ENCODE results near the gene ASPN.

The ASPN gene

GRCh38 chr9:92468206-92468605 lies 14.1 kb downstream of the ASPN start:
- no peak for DNase-seq (ENCODE audit: low read depth)

GRCh38 chr9:92467511-92467910 lies 14.8 kb downstream of the ASPN start:
- no peak for DNase-seq (ENCODE audit: low read depth)

GRCh38 chr9:92467041-92467440 lies 15.3 kb downstream of the ASPN start:
- DNase-seq (ENCODE audit: low read depth) = no peak

GRCh38 chr9:92463984-92464383 lies 18.3 kb downstream of the ASPN start:
- DNase-seq (ENCODE audit: low read depth) = no peak

GRCh38 chr9:92463387-92463786 lies 18.9 kb downstream of the ASPN start:
- no peak for DNase-seq (ENCODE audit: low read depth)

GRCh38 chr9:92457576-92457975 lies 24.7 kb downstream of the ASPN start:
- no peak for DNase-seq (ENCODE audit: low read depth)

GRCh38 chr9:92455217-92455616 lies 27.1 kb downstream of the ASPN start:
- no peak for DNase-seq (ENCODE audit: low read depth)

- no peak for DNase-seq (ENCODE audit: low read depth)
These were observed 35.8 kb downstream of the ASPN start for GRCh38 chr9:92446536-92446935.

- no peak for DNase-seq (ENCODE audit: low read depth)
These were observed 37.5 kb downstream of the ASPN start for GRCh38 chr9:92444841-92445240.

- DNase-seq (ENCODE audit: low read depth) = no peak
These were observed 41.6 kb downstream of the ASPN start for GRCh38 chr9:92440751-92441046.

GRCh38 chr9:92439921-92440750 lies 42.2 kb downstream of the ASPN start:
- no peak for DNase-seq (ENCODE audit: low read depth)

GRCh38 chr9:92438900-92439526 lies 43.3 kb downstream of the ASPN start:
- DNase-seq (ENCODE audit: low read depth) = no peak

GRCh38 chr9:92435263-92435662 lies 47.0 kb downstream of the ASPN start:
- DNase-seq (ENCODE audit: low read depth) = no peak

- no peak for DNase-seq (ENCODE audit: low read depth)
These were observed 49.2 kb downstream of the ASPN start for GRCh38 chr9:92432972-92433548.

- DNase-seq (ENCODE audit: low read depth) = no peak
These were observed 50.0 kb downstream of the ASPN start for GRCh38 chr9:92432350-92432749.

- DNase-seq (ENCODE audit: low read depth) = no peak
These were observed 52.5 kb downstream of the ASPN start for GRCh38 chr9:92429836-92430235.

- DNase-seq (ENCODE audit: low read depth) = no peak
These were observed 55.7 kb downstream of the ASPN start for GRCh38 chr9:92426501-92427145.

GRCh38 chr9:92425474-92425873 lies 56.8 kb downstream of the ASPN start:
- no peak for DNase-seq (ENCODE audit: low read depth)

- DNase-seq (ENCODE audit: low read depth) = no peak
These were observed 58.0 kb downstream of the ASPN start, which contains the start of gene OMD for GRCh38 chr9:92424340-92424739. Gene OMD, minus strand, starts transcription at chr9:92424471. Its CDS starts 6,913 bp downstream, at chr9:92417558.

GRCh38 chr9:92423612-92424011 lies 58.7 kb downstream of the ASPN start:
- DNase-seq (ENCODE audit: low read depth) = no peak

- DNase-seq (ENCODE audit: low read depth) = no peak
These were observed 59.5 kb downstream of the ASPN start for GRCh38 chr9:92422611-92423338.

GRCh38 chr9:92414566-92414965 lies 67.7 kb downstream of the ASPN start:
- no peak for DNase-seq (ENCODE audit: low read depth)
